LNCAP (cell line): ENCODE measurements around the gene DLK1.

Source experiments
- TF ChIP-seq, protein P1 (sequence below): fragments of 450-650 bp; IDR thresholded peaks from 2 replicates; pipeline ENCODE4 v1.5.1; 2017; ENCODE audit warnings: mild to moderate bottlenecking

Gene DLK1

DNA sequence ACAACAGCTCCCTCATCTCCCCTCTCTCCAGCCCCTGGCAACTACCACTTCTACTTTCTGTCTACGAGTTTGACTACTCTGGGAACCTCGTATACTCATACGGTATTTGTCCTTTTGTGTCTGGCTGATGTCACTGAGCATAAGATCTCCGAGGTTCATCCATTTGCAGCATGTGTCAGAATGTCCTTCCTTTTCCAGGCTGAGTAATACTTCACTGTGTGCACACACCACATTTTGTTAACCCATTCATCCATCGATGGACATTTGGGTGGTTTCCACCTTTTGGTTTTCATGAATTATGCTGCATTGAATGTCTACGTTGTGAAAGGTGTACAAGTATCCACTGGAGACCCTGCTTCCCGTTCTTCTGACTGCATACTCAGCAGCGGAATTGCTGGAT is 24.1 kb upstream of the DLK1 start:
- TF ChIP-seq, protein P1, sequence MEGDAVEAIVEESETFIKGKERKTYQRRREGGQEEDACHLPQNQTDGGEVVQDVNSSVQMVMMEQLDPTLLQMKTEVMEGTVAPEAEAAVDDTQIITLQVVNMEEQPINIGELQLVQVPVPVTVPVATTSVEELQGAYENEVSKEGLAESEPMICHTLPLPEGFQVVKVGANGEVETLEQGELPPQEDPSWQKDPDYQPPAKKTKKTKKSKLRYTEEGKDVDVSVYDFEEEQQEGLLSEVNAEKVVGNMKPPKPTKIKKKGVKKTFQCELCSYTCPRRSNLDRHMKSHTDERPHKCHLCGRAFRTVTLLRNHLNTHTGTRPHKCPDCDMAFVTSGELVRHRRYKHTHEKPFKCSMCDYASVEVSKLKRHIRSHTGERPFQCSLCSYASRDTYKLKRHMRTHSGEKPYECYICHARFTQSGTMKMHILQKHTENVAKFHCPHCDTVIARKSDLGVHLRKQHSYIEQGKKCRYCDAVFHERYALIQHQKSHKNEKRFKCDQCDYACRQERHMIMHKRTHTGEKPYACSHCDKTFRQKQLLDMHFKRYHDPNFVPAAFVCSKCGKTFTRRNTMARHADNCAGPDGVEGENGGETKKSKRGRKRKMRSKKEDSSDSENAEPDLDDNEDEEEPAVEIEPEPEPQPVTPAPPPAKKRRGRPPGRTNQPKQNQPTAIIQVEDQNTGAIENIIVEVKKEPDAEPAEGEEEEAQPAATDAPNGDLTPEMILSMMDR = no peak

DNA sequence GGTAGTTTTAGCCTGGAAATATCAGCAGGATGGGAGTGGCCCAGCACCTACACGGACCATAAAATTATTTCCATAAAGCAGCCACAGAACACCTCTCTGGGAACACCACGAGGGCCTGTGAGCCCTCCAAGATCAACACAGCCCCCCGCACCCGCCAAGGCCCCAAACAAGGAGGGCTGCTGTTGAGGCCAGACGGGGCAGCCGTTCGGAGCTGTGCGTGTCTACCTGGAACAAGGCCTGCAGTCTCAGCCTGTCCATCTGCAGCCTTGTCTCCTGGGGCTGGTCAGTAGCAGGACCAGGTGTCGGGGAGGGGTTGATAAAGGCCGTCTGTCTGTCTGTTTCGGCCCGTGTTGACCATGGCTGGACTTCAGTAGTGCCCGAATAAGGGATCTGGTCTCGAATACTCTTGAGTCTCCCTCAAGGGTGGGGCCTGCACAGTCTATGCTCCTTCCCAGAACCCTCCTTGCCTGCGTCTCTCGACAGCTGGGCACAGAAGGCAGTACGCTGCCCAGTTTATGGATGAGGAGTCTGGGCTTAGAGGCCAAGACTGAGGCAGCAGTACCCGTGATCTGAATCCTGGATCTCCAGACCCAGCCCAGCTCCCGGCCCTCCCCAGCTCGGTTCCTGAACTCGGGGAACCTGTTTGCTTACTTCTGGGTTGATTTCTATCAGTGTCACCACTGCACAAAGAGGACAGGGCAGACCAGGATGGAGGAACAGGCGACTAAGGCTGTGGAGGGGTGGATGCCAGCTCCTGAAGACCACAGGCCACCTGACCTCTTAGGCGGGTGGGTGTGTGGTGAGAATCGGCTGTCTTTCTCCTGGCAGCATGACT is 23.1 kb upstream of the DLK1 start:
- TF ChIP-seq, protein P1 = no peak

DNA sequence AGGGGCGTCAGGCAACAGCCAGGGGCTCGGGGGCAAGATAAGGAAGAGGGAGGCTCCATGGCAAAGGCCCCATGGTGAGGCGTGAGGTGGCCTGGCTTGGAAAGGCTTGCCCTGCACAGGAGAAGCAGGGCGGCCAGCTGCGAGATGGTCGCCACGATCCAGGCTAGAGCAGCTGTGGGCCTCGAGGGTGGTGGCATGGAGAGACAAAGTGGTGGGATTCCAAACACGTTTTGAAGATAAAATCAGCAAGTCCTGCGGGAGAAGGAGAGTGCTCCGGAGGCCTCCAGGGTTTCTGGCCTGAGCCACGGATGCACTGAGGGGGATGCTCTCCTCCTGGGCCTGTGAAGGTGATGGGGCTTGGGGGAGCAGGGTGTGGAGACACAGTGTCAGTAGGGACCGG is 20.5 kb upstream of the DLK1 start:
- TF ChIP-seq, protein P1 = no peak

DNA sequence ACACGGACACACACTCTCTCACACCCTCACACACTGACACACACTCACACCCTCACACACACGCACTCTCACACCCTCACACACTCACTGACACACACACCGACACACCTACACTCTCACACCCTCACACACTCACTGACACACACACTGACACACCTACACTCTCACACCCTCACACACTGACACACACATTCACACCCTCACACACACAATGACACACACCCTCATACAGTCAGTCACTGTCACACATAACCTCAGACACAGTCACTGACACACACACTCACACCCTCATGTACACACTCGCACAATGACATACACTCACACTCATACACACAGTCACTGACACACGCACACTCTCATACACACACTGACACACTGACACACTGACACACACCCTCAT is 19.8 kb upstream of the DLK1 start:
- TF ChIP-seq, protein P1 = no peak

DNA sequence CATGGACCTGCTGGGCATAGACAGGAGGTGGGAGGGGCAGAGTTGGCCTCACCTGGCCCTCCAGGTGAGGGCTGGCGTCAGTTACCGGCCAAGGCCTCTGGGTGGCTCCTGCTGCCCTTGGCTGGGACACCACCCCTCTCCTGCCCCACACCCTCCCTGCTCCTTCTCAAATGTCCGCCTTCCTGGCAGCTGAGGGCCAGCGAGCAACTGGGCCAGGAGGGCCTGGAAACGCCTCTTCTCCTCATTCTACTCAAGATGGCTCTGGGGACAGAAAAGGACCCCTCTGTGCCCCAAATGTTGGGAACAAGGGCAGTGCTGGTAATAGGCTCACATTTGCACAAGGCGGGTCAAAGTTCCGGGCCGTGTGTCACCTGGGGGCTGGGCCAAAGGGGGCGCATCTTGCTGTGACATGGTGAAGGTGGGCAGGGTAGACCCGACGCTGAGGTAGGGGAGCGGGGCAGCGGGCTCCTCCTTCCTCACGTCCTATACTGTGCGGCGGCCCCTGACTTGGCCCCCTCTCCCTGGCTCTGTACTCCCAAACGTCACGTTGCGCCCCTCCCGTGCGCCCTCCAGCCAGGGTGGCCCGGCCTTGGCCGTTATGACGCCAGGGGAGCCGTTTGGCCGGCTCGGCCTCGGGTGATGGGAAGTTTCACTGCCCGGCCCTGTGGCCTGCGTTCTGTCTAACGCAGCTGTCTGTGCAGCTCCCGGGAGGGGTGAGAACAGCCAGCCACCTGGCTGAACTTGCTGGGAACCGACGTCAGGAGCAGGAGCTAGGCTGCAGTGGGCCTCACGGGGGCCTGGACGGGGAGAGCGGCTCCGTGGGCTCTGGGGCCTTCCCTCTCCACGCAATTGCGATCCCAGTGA is 18.0 kb upstream of the DLK1 start:
- TF ChIP-seq, protein P1 = peak; percentile 62

DNA sequence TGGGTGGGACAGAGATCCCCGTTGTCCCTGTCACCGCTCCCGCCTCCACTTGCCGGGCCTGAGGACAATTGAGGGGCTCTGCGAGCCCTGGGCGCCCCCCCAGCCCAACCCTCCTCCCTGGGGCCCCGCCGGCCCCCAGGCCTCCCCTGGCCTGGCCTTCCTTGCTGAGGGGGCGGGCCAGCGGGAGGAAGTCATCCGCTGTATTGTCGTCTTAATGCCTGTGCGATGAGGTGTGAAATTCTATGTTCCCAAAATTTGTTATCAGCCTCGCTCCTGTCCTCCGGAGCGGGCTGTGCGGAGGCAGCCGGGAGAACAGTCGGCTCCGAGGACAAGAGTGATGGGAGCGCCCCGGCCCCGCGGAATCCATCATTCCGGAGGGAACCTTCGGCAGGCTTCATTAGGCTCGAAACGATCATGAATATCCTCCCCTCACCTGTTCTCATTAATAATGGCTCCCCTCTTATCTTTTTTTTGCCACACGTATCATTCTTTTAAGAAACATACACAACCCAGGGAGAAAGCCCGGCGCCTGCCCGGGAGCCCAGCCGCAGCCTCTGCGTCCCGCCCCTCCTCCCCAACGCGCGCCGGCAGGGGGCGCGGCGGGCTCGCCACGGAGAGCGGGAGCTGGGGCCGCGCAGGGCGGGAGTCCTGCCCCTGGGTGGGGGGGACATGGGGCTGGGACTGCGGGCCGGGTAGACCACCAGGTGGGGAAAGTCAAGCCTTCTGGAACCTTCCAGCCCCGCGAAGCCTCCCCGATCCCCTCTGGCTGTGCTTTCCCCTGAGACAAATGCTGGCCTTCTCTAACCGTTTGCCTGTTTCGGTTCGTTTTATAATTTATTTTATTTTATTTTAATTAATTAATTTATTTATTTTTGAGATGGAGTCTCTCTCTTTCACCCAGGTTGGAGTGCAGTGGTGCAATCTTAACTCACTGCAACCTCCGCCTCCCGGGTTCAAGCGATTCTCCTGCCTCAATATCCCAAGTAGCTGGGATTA is 17.1 kb upstream of the DLK1 start:
- TF ChIP-seq, protein P1 = peak; percentile 41

DNA sequence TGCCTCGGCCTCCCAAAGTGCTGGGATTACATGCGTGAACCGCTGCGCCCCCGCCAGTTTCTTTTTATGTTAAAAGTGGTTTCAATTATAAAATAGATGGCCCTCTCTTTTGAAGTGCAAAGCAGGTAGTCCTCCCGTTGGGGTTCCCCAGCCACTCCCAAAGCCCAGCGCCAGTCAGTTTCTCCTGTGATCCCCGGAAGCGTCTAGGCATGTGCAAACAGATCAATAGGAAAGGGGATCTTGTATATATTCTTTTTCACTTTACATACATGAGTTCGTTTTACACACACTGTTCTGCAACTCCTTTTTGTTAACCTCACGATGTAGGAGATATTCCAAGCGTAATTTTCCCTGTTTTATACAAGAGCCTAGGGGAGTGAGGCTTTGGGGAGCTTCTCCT is 16.3 kb upstream of the DLK1 start:
- TF ChIP-seq, protein P1 = no peak
